OCI-LY1 (cell line): Measurements from ENCODE around the gene CDH2.

Experiments
- CTCF ChIP-seq: fragments of 200-600 bp; sonication (generic), shearing (Covaris generic); IDR thresholded peaks from 2 replicates; pipeline ENCODE4 v1.5.1; 2017; ENCODE audit warnings: mild to moderate bottlenecking, antibody characterized with exemption, low read length, moderate library complexity, mixed read lengths
- EZH2 ChIP-seq: fragments of 200-600 bp; sonication (generic), shearing (Covaris generic); IDR thresholded peaks from 2 replicates; pipeline ENCODE4 v1.8.0; 2017; ENCODE audit warnings: borderline replicate concordance, mixed run types, mild to moderate bottlenecking, antibody characterized with exemption, low read length, moderate library complexity, mixed read lengths

GRCh38 chr18:28027755-28028154 lies 149.2 kb downstream of the CDH2 start:
- no peak for TF ChIP-seq CTCF
- no peak for TF ChIP-seq EZH2
